Vagina (tissue), 2 donors: ENCODE measurements around the gene ZFP62. TPM values are rescaled to one million over a fixed set of nuclear protein-coding genes. Genes with fewer than 3 reads are reported as not detected.
A peak's percentile ranks its signal among the peaks of the same experiment; 100 is the strongest.

Source experiments
- DNase-seq, 2 donors: peaks; one replicate each; pipeline ENCODE4 v3.0.0-alpha.2; 2017; ENCODE audit errors: extremely low spot score in 2 of 2
- H3K27ac ChIP-seq: fragments of 200-600 bp; sonication (generic); one replicate; pipeline ENCODE4 v1.5.1; 2019
- H3K27me3 ChIP-seq: fragments of 200-600 bp; sonication (generic); one replicate; pipeline ENCODE4 v1.5.1; 2019
- H3K36me3 ChIP-seq, 2 donors: fragments of 200-600 bp; sonication (generic); one replicate each; pipeline ENCODE4 v1.5.1; 2017 to 2019
- H3K4me1 ChIP-seq: fragments of 200-600 bp; sonication (generic); one replicate; pipeline ENCODE4 v1.5.1; 2019
- H3K4me3 ChIP-seq, 2 donors: fragments of 200-600 bp; sonication (generic); 1 replicate in 1 of 2; 2 replicates in 1 of 2; pipeline ENCODE4 v1.5.1; 2016 to 2019
- H3K9me3 ChIP-seq: fragments of 200-600 bp; sonication (generic); one replicate; pipeline ENCODE4 v1.5.1; 2019
- CTCF ChIP-seq, 3 experiments: fragments of 450-650 bp in 2 of 3; fragments of 200-600 bp in 1 of 3; sonication (generic) in 1 of 3; IDR thresholded peaks; one replicate each; pipeline ENCODE4 v1.5.1; 2017 to 2019; ENCODE audit warnings: antibody characterized with exemption in 3 of 3, mild to moderate bottlenecking in 2 of 3, moderate library complexity in 2 of 3
- POLR2A ChIP-seq, 2 donors: fragments of 450-650 bp; IDR thresholded peaks; one replicate each; pipeline ENCODE4 v1.6.1; 2017; ENCODE audit warnings: antibody characterized with exemption in 2 of 2, mild to moderate bottlenecking in 2 of 2, moderate library complexity in 2 of 2
- POLR2AphosphoS5 ChIP-seq, 2 donors: sonication (generic); formaldehyde crosslinking; IDR thresholded peaks; one replicate each; pipeline ENCODE4 v1.9.0; 2017; ENCODE audit warnings: antibody characterized with exemption in 2 of 2, mild to moderate bottlenecking in 2 of 2, low read depth in 1 of 2; ENCODE audit not compliant: insufficient read depth in 1 of 2
- intact Hi-C: fragments of 100-400 bp; cut with DNase I; formaldehyde crosslinking; loops from one replicate; pipeline ENCODE4 v1.15.1; 2023
- total RNA-seq: library from RNA; depleted of rRNA; stranded (reverse); fragments of >200 nt; gene quantifications from one replicate; pipeline ENCODE4 v1.2.3, GENCODE V29; 2016

ZFP62 gene
- total RNA-seq, 1 donor from 2014 or later: 22.3 TPM

DNA sequence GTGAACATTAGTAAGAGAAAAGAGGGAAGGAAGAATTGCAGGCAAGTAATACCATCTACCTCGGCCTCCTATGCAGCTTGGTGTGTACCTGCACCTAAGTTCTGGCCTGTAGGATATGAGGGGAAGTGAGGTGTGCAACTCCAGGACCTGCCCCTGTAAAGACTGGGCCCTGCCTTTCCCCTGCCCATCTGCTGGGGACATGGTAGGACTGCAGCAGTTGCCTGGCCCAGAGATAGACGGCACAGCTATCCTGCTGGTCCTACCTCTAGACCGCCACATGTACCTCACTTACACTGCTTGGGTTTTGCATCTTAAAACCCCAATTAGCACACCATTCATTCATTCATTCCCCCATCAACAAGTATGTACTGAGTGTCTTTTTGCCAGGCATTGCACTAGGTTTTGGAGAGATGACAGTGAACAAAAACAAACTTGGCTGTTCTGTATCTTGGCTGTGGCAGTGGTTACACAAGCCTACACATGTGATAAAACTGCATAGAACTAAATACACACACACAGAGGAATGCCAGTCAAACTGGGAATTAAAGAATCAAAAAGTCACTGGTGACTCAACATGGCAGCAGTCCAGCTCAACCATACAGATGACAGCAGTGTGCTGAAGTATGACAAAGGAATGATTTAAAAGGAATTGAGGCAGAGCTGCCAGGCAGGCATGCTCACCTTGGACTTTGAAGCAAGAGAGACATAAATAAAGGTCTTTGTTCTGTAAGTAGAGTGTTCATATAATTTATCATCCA is 35.1 kb downstream of the ZFP62 start:
- no peaks in the 10 kb centered on the region for H3K9me3 ChIP-seq
- H3K36me3 ChIP-seq: peaks cover 0 to 10% of the 10 kb centered on the region in 2 donors
- no peak for DNase-seq
- H3K4me1 ChIP-seq: peaks cover 67% of the 10 kb centered on the region
- H3K27me3 ChIP-seq: no peaks in the 10 kb centered on the region
- H3K4me3 ChIP-seq: no peak overlapping the region
- no peak for TF ChIP-seq POLR2A (IDR thresholded peaks at IDR 0.05)
- no peak for TF ChIP-seq CTCF (IDR thresholded peaks at IDR 0.05)
- peak in 1 of 2 donors; percentile 93 for TF ChIP-seq POLR2AphosphoS5 (IDR thresholded peaks at IDR 0.05; ENCODE audit: insufficient read depth in 1 of 2, low read depth in 1 of 2)
- H3K27ac ChIP-seq: peak overlapping the region; percentile 72
- intact Hi-C loops: no loop called here

DNA sequence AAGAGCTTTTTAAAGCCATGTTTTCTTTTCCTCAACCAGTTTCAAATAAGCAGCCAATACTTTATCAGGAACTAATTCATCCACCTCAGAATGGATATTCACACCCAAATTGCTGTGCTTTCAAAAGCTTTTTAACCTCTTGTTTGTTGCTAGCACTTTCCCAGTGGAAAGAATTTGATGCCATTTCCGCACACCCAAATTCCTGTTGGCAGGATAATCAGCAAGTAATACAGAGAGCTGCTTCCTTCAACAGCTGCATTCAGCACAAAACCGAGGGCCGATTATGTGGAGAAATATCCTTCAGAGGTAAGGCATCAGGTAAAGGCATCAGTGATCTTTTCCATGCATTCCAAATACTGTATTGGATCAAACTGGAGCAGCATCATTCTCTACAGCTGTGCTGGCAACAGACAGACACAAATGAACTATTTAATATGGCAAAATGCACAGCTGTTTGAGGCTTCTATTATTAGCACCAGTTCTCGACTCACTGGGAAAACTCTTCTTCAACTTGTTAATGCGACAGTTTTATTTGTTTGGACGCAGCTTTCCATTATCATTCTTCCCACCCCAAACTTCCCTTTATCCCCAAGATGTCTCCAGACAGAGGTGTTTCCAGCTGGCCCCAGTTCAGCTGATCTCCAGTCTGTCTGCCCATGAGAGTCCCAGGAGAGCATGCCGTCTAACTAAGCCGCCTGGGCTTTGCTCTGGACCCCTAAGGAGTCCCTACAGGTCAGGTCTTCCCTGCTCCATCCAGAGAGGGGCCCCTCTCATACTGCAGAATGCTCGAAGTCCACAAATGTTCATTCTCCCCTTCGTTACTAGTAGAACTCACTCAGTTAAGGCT is 36.2 kb downstream of the ZFP62 start:
- DNase-seq: no peak
- intact Hi-C loops: no loop called here
- H3K27ac ChIP-seq: peak overlapping the region; percentile 72

DNA sequence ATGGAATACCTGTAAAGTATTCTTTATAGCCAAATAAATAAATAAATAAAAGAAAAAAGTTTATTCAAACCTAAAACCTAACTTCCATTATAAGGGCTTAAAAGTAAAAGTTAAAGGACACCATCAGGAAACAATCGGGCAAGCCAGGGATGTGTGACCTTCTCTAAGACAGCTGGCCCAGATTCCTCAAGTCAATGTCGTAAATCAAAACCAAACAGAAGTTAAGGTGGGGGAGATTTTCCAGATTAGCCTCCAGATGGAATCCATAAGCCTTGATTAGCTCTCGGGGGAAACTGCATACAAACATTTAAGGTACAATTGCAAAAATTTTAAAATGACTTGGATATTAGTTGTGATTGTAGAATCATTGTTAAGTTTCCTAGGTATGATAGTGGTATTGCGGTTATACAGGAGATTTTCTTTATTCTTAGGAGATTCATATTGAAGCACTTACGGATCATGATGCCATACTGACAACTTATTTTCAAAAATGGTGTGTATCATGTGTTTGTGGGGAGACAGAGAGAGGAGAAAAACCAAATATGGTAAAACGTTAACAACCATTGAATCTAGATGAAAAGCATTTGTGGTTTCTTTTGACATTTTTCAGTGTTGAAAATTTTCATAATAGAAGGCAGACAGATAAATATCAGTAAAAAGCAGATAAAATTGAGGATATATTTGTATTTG is 37.0 kb downstream of the ZFP62 start:
- no peaks in the 10 kb centered on the region for H3K9me3 ChIP-seq
- TF ChIP-seq POLR2AphosphoS5 (IDR thresholded peaks at IDR 0.05; ENCODE audit: insufficient read depth in 1 of 2, low read depth in 1 of 2): no peak
- TF ChIP-seq POLR2A (IDR thresholded peaks at IDR 0.05): no peak
- TF ChIP-seq CTCF (IDR thresholded peaks at IDR 0.05): no peak
- DNase-seq: no peak

More for the DNA sequence above, 36.2 kb downstream of the ZFP62 start:
- H3K4me1 ChIP-seq: peaks cover 69% of the 10 kb centered on the region
- H3K36me3 ChIP-seq: peaks cover 0 to 7% of the 10 kb centered on the region in 2 donors
- no peak for TF ChIP-seq CTCF (IDR thresholded peaks at IDR 0.05)
- TF ChIP-seq POLR2A (IDR thresholded peaks at IDR 0.05): no peak
- no peak for TF ChIP-seq POLR2AphosphoS5 (IDR thresholded peaks at IDR 0.05; ENCODE audit: insufficient read depth in 1 of 2, low read depth in 1 of 2)
- no peaks in the 10 kb centered on the region for H3K9me3 ChIP-seq
- no peak overlapping the region for H3K4me3 ChIP-seq
- no peaks in the 10 kb centered on the region for H3K27me3 ChIP-seq

GRCh38 chr5:180823346-180823745 is 37.7 kb downstream of the ZFP62 start:
- Histone ChIP-seq H3K4me3 (no peak overlapping the region), H3K4me1 (peaks cover 67% of the 10 kb centered on the region), H3K27ac (peak overlapping the region; percentile 48), H3K27me3 (no peaks in the 10 kb centered on the region), H3K9me3 (no peaks in the 10 kb centered on the region), H3K36me3 (no peaks in the 10 kb centered on the region)
- no peak for TF ChIP-seq POLR2A (IDR thresholded peaks at IDR 0.05)
- no peak for TF ChIP-seq POLR2AphosphoS5 (IDR thresholded peaks at IDR 0.05; ENCODE audit: insufficient read depth in 1 of 2, low read depth in 1 of 2)
- no peak for TF ChIP-seq CTCF (IDR thresholded peaks at IDR 0.05)
- DNase-seq: peak in 1 of 2 donors; percentile 85
- intact Hi-C loops: no loop called here

More for the DNA sequence above, 37.0 kb downstream of the ZFP62 start:
- no peaks in the 10 kb centered on the region for H3K27me3 ChIP-seq
- no peak overlapping the region for H3K4me3 ChIP-seq
- intact Hi-C loops: no loop called here
- H3K4me1 ChIP-seq: peaks cover 62% of the 10 kb centered on the region
- H3K36me3 ChIP-seq: no peaks in the 10 kb centered on the region
- H3K27ac ChIP-seq: peak overlapping the region; percentile 72
